ENCODE measurements around the gene CELSR3.

Gene CELSR3

DNA sequence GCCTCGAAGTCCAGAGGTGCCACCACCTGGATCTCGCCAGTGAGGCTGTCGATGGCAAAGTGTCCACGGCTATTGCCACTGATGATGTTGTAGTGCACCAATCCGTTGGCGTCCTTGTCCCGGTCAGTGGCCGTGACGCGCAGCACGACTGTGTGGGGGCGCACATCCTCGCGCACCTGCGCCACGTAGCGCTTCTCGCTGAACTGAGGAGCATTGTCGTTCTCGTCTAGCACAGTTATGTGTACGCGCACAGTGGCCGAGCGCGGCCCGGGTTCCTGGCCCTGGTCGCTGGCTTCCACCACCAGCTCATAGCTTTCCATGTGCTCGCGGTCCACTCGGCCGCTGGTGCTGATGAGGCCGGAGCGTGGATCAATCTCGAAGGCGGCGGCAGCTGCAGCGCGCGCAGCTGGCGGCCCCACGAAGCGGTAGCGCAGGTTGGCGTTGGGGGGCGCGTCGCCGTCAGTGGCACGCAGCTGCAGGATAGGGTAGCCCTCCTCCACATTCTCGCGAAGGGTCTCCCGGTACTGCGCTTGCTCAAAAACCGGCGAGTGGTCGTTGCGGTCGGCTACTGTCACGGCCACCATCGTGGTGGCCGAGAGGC is 1.8 kb downstream of the CELSR3 start:
- DNase-seq = no peak

DNA sequence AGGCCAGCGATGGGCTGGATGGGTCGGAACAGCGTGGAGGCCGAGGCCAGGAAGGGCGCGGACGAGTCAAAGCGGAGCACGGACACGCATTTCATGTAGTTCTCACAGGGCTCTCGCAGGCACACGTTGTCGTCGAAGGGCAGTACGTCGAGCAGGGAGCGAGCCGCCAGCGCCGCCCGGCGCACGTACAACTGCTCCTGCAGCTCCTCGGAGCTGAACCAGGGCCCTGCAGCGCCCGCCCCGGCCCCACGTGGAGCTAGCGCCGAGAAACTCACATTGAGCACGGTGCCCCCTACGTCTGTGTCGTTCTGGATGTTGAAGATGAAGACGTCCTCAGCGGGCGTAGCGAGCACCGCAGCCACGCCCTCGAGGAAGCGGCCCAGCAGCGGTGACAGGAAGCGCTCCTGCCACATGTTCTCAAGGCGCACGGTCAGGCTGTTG is 5.8 kb downstream of the CELSR3 start:
- no peak for DNase-seq

DNA sequence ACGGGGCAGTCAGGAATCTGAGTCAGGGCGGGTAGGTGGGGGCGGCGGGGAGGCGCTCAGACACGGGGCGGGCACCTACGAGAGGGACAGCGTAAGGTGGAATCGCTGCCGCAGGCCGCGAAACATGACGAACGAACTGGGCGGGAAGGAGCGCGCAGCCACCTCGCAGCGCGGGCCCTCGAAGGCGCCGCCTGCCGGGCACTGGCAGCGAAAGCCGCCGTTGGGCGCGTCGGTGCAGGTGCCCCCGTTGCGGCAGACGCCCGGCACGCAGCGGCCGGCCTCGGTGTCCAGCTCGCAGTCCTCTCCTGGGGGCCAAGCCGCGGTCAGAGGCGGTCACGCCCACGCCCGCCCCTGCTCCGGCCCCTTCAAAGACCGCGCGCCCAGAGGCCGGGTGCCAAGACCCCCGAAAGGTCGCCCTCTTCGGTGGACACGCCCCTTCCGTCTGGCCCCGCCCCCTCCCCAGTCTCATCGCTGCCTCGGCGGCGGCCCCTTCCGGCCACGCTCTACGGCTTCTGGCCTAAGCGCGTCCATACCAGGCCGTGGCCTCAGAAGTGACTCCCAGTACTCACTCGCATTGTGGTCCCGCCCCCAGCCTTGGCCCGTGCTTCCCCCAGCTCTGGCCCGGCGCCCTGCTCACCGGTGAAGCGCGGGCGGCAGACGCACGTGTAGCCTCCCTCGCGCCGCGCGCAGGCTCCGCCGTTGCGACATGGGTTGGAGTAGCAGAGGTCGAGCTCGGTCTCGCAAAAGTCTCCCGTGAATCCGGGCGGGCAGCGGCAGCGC is 6.4 kb downstream of the CELSR3 start:
- no peak for DNase-seq

DNA sequence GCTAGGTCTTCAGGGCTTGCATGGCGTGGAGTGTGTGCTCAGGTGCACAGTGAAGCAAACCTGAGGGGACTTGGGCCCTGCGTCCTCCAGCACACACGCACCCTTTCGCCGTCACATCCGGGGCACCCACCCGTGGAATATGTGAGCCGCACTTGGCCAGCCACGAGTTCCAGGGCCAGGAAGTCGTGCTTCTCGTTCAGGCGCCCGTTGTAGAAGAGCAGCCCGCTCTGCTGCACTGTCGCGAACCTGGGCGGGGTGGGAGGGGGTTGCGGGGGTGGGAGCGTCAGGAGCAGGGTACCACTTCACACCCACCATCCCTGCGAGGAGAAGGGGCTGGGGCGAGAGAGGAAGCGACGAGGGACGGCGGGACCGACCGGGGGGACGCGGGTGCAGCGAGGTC is 7.1 kb downstream of the CELSR3 start:
- no peak for DNase-seq

DNA sequence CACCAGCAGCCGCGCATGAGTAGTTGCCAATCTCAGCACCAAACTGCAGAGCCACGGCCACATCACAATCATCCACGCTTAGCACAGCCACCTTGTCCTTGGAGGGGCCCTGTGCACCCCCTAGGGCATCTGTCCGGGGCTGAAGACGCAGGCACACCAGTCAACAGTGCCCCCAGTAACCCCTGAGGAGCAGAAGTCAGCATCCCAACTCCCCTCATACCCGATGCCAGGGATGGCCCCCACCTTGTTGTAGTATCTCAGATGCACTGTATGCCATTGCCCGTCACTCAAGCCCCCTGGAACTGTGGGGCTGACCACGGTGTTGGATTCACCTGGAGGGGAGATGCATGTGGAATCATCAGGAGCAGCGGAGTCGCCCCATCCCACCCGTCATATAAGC is 7.6 kb downstream of the CELSR3 start:
- DNase-seq = no peak

DNA sequence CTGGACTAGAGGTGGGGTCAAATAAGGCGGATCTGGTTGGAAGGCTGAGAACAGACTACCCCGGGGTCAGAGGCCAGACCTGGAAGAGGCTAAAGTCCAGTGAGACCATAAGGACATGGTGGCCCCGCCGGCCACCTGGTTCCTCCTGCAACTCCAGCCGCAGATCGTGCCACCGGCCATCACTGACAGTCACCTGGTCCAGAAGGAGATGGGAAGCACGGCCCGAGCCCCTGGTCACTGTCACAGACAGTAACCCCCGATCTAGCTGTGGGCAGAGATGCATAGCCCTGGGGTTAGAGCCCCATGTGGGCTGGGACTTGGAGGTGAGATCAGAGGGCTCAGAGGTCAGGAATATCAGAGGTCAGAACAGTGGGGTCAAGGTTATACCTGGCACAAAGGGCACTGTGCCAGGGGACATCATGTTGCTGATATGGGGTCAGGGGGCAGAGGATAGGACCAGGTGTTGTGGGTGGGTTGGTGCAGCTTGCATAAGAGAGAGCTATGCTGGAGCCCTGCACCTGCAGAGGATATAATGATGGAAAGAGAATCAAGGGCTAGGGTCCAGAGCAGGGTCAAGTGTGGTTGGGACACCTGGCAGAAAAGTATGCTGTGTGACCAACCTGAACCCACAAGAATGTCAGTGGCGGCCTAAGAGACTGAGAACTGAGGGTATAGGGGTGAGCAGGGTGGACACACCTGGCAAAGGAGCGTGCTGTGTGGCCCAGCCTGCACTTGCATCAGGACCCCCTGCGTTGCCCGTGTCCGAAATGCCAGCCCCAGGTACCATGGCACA is 9.6 kb downstream of the CELSR3 start:
- no peak for DNase-seq

DNA sequence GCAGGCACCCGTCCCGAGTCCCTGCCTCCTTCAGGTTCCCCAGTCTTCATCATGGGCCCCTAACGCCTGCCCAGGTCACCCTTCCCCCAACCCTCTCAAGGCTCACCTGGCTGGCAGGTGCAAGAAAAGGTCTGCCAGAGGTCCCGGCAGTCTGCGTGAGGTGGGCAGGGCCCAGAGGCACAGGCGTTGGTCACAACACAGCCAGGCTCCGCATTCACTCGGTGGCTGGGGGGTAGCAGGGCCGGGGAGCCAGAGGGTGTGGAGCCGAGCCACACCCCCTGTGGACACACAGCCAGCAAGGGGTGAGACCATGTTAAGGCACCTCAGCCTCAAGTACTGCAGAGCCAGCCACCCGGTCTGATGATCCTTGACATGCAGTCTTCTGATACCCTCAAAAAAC is 10.9 kb downstream of the CELSR3 start:
- DNase-seq = no peak

DNA sequence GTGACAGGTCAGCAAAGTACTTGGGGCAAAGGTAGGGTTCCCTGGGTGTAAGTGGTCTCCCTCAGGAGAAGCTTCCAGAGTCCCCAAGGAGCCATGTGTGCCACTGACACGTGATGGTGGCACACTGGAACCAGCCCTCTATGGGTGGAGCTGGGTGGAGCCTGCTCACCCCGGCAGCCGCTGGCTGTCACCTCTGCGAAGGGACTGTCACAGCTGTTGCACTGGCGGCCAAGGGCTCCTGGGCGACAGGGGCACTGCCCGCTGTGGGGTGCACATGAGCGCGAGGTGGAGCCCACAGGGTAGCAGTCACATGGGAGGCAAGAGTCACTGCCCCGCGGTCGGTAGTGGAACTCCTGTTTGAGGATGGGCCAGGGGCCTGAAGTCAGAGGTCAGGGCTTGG is 12.0 kb downstream of the CELSR3 start:
- no peak for DNase-seq

DNA sequence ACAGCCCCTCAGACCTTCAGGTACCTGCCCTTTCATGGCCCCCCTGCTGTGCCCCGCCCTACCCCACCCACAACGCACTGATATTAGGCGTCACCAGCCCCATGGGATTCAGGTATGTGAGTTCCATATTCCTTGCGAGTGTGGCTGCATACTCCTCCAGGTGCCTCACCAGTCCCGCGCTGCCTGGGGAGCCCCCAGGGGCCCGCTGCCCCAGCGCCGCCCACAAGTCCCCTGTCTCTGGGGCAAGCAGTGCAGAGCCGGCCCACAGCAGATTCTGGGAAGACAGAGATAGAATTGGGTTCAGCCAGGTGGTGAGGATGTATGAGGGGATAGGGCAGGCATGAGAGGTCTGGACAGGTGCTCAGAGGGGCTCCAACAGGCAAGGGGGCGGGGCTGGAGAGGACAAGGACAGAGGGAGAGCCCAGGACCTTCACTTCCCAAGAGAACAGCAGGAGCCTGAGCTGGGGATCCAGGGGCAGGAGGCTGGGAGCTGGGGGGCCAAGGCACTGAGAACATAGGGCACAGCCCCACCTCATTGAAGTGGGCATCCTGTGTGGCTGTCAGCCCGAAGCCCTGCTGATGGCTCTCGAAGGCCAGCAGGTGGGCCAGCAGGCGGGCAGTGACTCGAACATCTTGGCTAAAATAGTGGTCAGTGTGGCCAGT is 14.4 kb downstream of the CELSR3 start:
- DNase-seq = no peak

DNA sequence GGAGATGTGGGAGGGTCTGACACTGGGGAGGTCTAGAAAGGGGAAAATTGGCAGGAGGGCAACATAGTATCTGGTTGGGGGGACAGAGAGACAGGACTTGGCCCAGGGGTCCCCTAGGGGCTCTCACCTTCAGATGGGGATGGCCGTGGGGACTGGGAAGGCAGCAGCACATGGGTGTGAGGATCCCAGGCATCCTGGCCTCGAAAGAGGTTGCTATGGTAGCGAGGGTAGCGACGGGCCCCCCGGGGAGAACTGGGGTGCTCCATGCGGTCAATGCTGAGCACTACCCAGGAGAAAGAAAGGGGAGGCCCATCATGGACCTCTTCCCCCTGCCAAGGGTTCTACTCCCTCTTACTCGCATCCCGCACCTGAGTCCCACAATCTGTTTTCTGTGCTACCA is 15.0 kb downstream of the CELSR3 start:
- no peak for DNase-seq

DNA sequence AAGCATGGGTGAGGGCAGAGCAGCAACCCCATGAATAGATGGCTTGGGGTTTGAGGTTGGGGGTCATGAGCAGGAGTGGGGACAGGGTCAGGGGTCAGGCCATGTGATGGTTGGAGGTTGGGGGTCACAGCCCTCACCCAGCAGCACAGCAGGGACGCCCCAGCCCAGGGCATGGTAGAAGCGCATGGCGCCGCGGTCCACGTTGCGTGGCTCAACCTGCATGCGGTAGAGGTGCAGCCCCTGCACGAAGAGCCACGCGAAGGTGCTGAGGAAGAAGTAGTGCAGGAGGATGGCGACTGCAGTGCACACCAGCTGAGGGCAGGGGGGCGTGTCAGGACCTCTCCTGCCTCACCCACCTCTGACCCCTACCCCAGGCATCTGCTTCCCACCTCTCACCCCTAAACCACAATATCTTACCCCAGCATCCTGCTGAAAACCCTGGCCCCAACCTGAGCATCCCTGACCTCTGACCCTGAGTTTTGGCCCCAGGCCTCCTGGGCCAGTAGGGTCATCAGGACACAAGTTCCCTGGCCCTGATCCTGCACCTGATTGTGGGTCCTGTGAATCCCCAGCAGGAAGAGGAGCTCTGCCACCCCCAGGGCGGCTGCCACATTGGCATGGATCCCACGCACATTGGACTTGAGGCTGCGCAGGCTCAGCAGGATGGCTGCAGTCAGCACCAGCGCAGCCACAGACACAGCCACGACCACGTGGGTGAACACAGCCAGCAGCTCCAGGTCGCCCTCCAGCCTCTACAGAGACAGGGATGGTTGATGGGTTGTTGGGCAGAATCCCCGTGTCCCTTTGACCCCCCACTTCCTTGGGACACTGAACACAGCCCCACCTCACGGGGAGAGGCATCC is 17.6 kb downstream of the CELSR3 start:
- DNase-seq = no peak

DNA sequence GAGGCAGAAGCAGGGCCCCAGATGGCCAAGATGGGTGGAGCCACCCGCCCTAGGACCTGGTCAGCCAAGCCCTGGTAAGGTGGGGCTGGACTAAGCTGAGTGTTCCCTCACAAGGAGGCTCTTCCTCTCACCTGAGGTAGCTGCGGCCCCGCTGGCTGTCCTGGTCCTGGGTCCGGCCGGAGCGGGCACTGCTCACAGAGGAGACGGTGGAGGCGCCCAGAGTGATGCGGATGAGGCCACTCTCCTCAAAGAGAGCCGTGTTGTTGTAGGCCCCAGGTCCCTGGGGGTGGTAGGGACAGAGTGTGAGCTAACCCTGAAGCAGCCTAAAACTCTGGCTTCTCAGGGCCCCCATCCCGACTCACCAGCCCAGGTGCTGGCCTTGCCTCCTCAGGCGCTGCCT is 20.1 kb downstream of the CELSR3 start:
- DNase-seq = no peak

DNA sequence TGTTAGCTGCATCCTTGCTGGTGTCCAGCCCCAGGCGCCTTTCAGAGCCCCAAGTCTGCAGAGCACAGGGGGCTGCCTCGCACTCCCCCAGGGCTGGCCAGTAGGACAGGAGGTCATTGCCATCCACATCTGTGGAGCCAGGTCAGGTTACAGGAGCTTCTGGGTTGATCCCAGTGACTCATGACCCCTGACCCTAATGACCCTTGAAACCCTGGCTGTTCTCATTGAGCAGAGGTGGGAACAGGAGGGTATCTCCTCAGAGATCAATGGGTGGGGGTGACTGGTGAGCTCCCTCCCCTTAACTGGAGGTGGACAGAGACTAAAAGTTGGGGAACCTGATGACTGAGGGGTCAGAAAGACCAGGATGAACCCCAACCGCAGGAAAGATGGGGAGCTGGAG is 21.3 kb downstream of the CELSR3 start:
- no peak for DNase-seq

DNA sequence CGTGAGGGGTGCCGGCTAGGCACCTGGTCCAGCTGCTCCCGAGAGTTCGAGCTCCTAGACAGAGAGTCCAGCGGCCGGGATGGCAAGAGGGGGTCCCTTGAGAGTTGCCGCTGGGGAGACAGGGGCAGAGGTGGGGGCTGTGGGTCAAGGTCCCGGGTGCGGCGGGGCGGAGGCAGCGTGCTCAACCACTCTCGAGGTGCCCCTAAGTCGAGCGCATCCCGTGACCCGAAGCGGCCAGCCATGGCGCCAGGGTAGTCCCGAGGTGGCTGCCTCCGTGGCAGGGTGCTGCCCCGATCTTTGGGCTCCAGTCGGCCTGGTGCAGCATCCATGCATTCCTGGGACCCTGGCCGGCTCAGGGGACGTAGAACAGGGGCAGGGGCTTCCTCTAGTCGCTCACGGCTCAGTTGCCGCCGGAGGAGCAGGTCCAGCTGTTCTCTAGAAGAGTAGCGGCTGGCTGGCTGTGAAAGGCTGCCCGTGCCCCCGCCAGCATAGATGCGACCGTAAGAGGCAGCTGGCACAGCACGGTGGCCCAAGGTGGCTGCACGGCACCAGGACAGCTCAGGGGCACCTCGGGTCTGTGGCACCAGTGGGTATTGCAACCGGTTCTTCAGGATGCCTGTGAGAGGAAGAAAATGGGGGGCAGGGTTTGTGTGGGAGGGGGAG is 22.6 kb downstream of the CELSR3 start:
- DNase-seq = no peak

DNA sequence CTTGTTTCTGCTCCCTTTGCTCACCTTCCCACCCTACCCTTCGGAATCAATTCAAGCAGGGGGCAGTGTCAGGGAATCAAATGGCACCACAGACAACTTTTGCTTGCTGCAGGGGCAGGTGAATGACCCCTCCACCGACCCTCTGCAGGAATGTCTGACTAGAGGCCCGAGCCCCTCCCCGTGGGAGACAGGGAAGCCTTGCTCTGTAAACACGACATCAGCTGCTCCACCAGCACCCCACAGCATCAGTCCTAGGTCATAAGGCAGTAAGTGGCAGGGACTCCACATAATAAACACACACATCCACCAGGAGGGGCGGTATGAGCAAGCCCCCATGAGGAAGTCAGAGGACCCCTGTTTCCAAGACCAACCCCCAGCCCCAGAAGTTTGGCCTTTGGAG is 25.4 kb downstream of the CELSR3 start:
- DNase-seq = no peak

DNA sequence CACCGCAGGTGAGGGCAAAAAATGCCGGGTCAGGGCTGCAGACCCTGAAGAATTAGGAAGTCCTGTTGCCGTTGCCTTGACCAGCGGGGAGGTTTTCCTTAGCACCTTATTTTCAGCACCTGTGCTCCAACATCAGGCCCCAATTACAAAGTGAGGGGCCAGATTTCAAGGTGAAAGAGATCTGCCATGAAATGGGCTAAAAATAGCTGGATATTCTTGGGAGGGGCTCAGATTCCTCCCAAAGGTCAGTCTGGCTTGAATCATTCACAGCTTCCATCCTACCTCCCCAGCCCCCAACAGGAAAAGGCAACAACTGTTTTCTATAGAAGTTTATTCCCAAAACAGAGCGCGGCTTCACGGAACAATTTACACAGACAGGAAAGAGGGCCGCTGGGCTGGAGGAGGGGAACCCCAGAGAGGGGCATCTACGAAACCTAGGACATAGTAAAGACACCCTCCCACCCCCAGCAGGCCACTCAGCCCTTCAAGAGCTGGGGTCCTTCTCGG is 26.5 kb downstream of the CELSR3 start:
- DNase-seq = no peak

DNA sequence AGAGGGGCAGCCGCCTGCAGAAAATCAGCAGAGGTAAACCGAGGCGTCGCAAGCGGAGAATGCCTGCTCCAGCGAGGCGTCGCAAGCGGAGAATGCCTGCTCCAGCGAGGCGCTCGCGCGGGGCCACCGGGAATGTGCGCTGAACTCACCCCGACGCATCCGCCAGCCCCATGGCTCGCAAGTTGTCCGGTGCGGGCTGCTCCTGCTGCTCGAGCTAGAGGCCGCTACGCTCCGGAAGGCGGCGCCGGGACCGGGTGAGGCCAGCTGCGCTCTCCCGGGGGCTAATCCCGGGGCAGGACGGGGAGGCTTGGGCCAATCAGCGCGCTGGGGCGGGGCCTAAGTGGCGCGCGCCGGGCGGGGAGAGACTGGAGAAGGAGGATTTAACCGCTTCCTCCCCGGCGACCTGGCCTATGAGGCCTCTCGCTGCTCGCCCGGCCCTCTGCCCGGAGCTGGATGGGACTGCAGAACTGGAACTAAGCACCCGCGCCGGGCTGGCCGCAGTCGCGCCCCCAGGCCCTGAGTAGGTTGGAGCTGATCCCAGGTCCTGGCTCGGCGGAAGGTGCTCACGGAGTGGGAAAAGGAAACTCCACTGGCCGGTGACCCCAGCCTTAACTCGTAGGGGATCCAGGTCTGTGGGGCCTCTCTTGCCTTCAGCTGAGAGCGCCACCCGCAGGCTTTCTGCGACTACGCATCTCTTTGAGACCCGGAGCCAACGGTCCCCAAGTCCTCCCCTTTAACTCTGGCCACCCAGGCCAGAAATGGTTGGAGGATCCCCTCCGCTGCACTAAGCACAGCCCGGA is 27.3 kb downstream of the CELSR3 start, which contains the start of gene SLC26A6:
SLC26A6 (minus strand) TSS at position 240 of the 800 bp plus-strand sequence; CDS start at position 172, 68 bp downstream.
- peak; percentile 61 for DNase-seq

DNA sequence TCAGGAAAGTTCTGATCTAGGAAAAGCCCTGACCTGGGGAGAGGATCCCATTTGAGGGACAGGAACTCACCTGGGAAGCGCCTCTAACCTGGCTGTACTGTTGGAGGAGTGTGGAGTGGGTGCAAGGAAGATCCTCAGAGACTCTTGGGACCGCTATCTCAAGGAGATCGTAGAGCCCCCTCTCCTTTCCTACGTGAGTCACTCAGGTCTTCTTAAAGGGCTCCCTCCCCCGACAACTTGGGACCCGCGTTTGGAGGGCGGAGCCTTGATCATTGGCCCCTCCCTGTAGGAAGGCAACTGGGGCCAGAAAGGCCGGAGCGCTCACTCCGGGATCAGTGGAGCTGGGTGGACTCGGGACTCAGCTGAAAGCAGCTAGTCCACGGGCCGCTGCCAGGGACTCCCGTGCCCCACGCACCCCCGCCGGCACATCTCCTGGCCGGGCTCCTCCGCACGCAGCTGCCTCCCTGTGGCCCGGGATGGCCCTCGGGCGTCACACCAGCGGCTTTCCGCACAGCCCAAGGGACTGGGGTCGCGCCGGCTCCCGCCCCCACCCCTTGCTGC is 27.9 kb downstream of the CELSR3 start:
- no peak for DNase-seq

DNA sequence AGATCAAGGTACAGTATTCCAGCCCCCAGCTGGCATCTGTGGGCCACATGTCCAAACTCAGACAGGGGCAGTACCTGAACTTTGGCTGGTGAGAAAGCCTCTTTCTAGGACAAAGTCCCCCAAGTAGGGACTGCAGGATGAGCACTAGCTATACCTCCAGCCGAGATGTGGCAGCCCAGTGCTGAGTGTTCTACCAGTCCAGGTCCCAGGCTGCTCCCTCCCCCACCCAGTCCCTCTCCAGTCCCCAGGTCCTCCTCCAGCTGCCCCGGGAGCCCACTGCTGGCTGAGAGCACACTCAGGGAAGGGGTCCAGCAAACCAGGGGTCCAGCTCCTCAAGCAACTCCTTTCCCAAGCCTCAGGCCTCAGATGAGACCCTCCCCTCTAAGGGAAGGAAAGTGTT is 28.9 kb downstream of the CELSR3 start:
- no peak for DNase-seq

DNA sequence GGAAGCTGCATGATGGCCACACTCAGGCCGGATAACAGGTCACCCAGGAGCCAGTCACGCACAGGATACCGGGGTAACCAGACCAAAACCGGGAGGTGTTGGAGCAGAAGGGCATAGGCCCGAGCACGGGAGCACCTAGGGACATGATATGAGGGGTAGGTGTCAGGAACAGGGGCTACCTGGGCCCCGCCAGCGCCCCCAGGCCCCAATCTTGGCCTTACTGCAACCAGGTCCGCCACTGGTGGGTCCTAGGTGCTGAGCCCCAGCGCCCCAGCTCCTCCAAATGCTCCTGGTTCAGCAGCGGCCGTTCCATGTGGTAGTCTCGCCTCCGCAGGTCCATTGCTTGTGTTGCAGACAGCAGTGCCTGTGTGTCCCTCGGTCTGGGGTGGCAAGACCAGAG is 29.4 kb downstream of the CELSR3 start:
- no peak for DNase-seq

Measured in NCI-H1694 (cell line).